HCEC 1CT (cell line): Measurements from ENCODE around the gene MAST3.

Experiments used
- DNase-seq: peaks from one replicate; pipeline ENCODE4 v3.0.0-alpha.2; 2017

Gene MAST3

GRCh38 chr19:18114483-18114882 is 16.9 kb downstream of the MAST3 start:
- DNase-seq: no peak

- DNase-seq: no peak
Observed at GRCh38 chr19:18117364-18117691, 19.8 kb downstream of the MAST3 start.

GRCh38 chr19:18117692-18118378 is 20.3 kb downstream of the MAST3 start:
- peak; percentile 85 for DNase-seq

GRCh38 chr19:18118420-18119012 is 20.9 kb downstream of the MAST3 start:
- no peak for DNase-seq

- DNase-seq: no peak
Observed at GRCh38 chr19:18119013-18119716, 21.6 kb downstream of the MAST3 start.

- no peak for DNase-seq
Observed at GRCh38 chr19:18119717-18120105, 22.1 kb downstream of the MAST3 start.

GRCh38 chr19:18120127-18120526 is 22.5 kb downstream of the MAST3 start:
- DNase-seq: no peak

GRCh38 chr19:18121166-18121565 is 23.6 kb downstream of the MAST3 start:
- DNase-seq: no peak

GRCh38 chr19:18122424-18122823 is 24.8 kb downstream of the MAST3 start:
- no peak for DNase-seq

- no peak for DNase-seq
Observed at GRCh38 chr19:18122860-18123795, 25.6 kb downstream of the MAST3 start.

GRCh38 chr19:18123819-18124218 is 26.2 kb downstream of the MAST3 start:
- DNase-seq: no peak

- no peak for DNase-seq
Observed at GRCh38 chr19:18126097-18126496, 28.5 kb downstream of the MAST3 start.

- DNase-seq: no peak
Observed at GRCh38 chr19:18128044-18128443, 30.5 kb downstream of the MAST3 start.

GRCh38 chr19:18128805-18129204 is 31.2 kb downstream of the MAST3 start:
- DNase-seq: no peak

GRCh38 chr19:18130523-18131242 is 33.1 kb downstream of the MAST3 start:
- no peak for DNase-seq

- no peak for DNase-seq
Observed at GRCh38 chr19:18131841-18132596, 34.4 kb downstream of the MAST3 start.

GRCh38 chr19:18135712-18136584 is 38.4 kb downstream of the MAST3 start:
- no peak for DNase-seq

- no peak for DNase-seq
Observed at GRCh38 chr19:18137242-18137641, 39.7 kb downstream of the MAST3 start.

- no peak for DNase-seq
Observed at GRCh38 chr19:18137657-18138339, 40.2 kb downstream of the MAST3 start.

GRCh38 chr19:18140473-18140872 is 42.9 kb downstream of the MAST3 start:
- no peak for DNase-seq
